Measurements from ENCODE around the gene MALSU1. TPM values are rescaled to one million over a fixed set of nuclear protein-coding genes. Genes with fewer than 3 reads are reported as not detected.

The MALSU1 gene
- total and polyA plus RNA-seq, 2 of the 13 experiments (the other 11 are each of a cell fraction or from before 2014, with no cell fraction given), result 72.0 to 141 TPM

DNA sequence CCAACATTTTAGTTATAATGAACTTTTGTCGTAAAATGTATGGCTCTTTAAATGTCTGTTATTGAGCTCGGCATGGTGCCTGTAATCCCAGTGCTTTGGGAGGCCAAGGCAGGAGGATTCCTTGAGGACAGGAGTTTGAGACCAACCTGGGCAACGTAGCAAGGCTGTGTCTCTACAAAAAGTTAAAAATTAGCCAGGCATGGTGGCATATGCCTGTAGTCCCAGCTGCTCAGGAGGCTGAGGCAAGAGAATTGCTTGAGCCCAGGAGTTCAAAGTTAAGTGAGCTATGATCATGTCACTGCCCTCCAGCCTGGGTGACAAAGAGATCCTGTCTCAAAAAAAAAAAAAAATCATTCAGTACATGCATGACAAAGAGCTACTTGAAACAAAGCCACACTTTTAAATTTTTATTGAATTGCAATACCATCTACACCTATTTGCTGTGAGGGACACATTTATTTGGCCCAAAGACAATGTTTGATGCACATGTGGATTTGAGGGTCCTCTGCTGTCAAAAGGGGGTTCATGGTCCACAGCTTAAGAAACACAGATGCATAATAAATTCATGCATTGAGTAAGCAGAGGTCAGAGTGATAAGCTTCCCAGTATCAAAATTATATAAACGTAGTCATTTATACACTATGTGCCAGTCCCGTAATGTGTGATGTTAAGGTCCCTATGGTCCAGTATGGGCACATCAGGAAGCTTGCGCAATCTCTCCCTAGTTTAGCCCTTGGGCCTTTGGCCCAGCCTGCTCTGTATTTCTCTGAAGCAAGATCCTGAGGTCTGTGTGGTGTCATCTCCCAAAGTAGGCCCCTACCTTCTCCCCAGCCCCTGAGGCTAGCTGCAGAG, 4.4 kb upstream of the MALSU1 start (continued):
- TF ChIP-seq, protein P1, sequence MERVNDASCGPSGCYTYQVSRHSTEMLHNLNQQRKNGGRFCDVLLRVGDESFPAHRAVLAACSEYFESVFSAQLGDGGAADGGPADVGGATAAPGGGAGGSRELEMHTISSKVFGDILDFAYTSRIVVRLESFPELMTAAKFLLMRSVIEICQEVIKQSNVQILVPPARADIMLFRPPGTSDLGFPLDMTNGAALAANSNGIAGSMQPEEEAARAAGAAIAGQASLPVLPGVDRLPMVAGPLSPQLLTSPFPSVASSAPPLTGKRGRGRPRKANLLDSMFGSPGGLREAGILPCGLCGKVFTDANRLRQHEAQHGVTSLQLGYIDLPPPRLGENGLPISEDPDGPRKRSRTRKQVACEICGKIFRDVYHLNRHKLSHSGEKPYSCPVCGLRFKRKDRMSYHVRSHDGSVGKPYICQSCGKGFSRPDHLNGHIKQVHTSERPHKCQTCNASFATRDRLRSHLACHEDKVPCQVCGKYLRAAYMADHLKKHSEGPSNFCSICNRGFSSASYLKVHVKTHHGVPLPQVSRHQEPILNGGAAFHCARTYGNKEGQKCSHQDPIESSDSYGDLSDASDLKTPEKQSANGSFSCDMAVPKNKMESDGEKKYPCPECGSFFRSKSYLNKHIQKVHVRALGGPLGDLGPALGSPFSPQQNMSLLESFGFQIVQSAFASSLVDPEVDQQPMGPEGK (CRISPR knock-in tag; IDR thresholded peaks at IDR 0.05), result peak; percentile 58; the same call in 1 of the 2 replicates
- TF ChIP-seq, protein P2, sequence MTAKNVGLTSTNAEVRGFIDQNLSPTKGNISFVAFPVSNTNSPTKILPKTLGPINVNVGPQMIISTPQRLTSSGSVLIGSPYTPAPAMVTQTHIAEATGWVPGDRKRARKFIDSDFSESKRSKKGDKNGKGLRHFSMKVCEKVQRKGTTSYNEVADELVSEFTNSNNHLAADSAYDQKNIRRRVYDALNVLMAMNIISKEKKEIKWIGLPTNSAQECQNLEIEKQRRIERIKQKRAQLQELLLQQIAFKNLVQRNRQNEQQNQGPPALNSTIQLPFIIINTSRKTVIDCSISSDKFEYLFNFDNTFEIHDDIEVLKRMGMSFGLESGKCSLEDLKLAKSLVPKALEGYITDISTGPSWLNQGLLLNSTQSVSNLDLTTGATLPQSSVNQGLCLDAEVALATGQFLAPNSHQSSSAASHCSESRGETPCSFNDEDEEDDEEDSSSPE (CRISPR knock-in tag; IDR thresholded peaks at IDR 0.05), result 0 out of 2 replicates have a peak, but pooled peaks have one; percentile 2
- TF ChIP-seq ETV6 (CRISPR knock-in tag; conservative IDR thresholded peaks at IDR 0.05) (0 out of 2 replicates have a peak, but pooled peaks have one; percentile 30), RXRA (CRISPR knock-in tag; IDR thresholded peaks at IDR 0.05) (0 out of 2 replicates have a peak, but pooled peaks have one; percentile 8), ZNF17 (CRISPR knock-in tag; IDR thresholded peaks at IDR 0.05) (no peak), ELF4 (CRISPR knock-in tag; IDR thresholded peaks at IDR 0.05; ENCODE audit: borderline replicate concordance) (0 out of 2 replicates have a peak, but pooled peaks have one; percentile 40), ZNF232 (CRISPR knock-in tag; IDR thresholded peaks at IDR 0.05; ENCODE audit: borderline replicate concordance) (no peak), ZNF292 (CRISPR knock-in tag; IDR thresholded peaks at IDR 0.05; ENCODE audit: borderline replicate concordance, low read depth) (peak; percentile 81), SUZ12 (IDR thresholded peaks at IDR 0.05; ENCODE audit: low read depth, low read length) (no peak)
- TF ChIP-seq, protein P3, sequence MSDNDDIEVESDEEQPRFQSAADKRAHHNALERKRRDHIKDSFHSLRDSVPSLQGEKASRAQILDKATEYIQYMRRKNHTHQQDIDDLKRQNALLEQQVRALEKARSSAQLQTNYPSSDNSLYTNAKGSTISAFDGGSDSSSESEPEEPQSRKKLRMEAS (IDR thresholded peaks at IDR 0.05), result peak; percentile 23; the same call in 1 of the 2 replicates
